Occipital lobe (tissue), 2 donors: ENCODE measurements around the gene PLAC1. TPM values are rescaled to one million over a fixed set of nuclear protein-coding genes. Genes with fewer than 3 reads are reported as not detected.

ENCODE experiments used
- DNase-seq: peaks from one replicate; lab custom pipeline; 2025; lab: John Stamatoyannopoulos, UW
- total RNA-seq: library from RNA; depleted of rRNA; stranded (reverse); fragments of >200 nt; gene quantifications from one replicate; pipeline ENCODE4 v1.2.3, GENCODE V29; 2014

Gene PLAC1
- total RNA-seq, 1 donor from 2014 or later = not detected

DNA sequence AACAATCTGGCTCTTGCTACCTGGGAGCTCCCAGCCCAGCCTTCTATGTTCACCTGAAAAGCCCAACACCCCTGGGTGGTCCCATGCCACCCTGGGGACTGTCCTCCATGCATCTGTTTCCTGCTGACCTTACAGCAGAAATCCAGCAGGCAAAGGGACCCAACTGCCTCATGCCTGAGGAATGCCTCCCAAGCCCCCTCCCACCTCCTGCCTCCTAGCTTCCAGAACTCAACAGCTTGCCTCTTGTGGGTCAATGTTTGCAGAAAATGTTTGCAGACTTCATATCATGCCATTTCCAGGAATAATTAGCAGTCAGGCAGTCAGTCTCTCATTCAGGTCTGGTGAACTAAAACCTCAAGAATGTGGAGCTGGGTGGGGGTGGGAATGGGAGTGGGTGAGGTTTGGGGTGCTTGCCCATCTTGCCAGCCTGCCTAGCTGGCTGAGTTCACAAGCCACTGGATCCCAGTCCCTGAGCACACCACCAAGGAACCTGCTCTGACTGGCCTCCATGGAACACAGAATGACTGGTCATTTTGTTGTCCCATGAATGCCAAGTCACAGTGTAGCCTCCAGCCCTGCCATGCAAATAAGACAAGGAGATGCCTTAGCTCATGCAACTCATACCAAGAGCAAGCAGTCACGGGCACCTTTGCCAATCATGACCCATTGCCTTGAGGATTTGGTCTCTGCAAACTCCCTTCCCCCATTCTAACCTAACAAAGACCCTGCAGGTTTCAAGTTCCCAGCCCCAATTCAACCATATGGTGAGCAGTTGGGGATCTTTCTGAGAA is 12.1 kb upstream of the PLAC1 start:
- DNase-seq = no peak

DNA sequence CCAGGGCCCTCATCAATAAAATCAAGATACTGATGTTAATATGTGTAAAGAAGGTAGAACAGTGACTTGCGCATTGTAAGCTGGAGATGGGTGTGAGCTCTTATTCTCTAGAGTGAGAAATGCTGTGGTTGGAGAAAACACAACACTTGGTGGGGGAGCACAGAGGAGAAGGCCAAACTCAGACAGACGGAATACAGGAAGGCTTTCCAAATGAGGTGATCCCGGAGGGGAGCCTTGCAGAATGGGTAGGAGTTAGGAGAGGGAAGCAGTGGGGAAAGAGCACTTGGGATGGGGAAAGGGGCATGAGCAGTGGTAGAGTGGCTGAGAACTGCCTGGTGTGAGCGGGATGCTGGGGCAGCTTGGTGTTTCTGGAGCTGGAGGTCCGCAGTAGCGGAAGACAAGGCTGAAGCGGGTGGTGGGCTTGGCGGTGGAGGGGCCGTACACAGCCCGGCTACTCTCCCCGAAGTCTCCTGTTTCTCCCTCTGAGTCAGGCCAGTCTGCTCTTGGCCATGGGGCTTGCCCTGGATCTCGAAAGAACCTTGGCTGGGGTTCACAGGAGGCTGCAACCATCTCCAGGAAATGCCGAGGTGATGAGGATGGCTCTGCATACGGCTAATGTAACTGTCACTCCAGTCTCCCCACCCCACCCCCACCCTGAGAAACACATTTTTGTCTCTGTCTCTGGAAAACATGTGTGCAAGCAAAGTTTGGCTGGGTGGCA is 11.3 kb upstream of the PLAC1 start:
- DNase-seq = no peak

DNA sequence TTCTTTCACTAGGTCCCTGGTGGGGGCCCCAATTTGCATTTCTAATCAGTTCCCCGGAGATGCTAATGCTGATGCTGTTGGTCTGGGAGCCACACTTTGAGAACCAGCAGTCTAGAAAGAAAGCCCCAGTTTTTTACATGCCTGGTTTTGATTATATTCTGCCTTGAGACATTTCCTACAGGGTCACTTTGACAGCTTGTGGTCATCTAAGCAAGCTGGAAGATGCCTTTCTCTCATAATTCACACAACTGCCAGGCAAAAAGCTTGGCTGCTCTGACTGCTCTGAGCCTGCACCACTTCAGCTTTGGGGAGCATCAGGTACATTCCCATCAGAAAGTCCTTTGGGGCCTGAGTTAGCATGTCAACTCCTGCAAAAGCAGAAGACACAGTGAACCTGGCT is 5.9 kb upstream of the PLAC1 start:
- no peak for DNase-seq

DNA sequence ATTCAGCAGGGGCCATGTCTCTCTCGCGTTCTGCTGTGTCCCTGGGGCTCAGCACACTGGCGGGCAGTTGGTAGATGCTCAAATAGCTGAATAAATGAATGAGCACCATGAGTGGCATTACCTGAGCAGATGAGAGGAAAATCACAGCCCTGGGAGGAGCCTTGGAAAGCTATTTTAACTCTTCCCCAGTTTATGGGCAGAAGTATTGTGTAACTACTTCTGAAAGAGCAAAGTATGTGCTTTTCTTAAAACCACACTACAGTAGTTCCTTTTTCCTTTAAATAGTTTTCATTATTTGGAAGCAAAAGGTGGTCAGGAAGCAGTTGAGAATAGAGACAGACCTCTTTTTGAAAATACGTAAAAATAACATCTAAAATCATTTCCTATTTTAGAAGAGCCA is 3.0 kb upstream of the PLAC1 start:
- no peak for DNase-seq

DNA sequence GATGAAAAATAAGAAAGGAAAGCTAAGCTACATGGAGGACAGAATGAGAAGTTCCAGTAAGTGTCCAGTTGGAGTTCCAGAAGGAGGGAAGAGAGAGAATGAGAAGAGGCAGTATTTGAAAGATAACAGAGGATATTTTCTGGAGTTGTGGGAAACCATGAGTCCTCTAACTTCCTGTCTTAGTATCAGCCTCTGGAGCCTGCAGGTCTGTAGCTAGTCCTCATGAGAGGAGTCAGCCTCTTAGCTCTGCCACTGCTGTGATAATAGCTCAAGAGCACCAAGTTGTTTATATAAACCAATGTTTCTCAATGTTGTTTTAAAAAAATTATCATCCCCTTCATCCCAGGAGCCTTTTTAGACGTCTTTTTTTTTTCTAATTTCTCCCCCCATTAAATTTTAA is 2.4 kb upstream of the PLAC1 start:
- DNase-seq = no peak

DNA sequence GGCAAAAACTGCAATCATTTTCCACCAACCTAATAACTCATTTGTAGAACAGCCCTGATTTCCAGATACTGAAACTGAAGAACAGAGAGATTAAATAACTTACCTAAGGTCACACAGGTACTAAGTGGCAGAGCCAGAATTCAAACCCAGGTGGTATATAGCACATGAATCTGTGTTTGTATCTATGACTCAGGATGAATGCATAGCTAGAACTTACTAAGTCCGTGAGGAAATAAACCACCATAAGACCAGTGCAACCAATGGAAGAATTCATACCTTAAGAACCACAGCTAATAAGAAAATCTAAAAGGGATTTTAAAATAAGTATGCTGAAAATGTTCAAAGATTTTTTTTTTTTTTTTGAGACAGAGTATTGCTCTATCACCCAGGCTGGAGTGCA is 1.5 kb upstream of the PLAC1 start:
- DNase-seq = no peak

DNA sequence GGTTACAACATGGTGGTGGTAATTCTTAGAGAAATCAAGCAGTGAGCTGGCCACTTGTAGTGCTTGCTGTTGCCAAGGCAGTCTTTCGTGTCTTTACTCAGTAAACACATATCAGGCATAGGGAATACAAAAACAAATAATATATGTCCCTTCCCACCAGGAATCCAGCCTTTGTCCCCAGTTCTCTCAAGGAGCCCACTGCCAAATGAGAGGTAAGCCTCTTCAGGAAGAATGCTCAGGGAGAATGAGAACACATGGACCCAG is 421 bp upstream of the PLAC1 start:
- DNase-seq = no peak

DNA sequence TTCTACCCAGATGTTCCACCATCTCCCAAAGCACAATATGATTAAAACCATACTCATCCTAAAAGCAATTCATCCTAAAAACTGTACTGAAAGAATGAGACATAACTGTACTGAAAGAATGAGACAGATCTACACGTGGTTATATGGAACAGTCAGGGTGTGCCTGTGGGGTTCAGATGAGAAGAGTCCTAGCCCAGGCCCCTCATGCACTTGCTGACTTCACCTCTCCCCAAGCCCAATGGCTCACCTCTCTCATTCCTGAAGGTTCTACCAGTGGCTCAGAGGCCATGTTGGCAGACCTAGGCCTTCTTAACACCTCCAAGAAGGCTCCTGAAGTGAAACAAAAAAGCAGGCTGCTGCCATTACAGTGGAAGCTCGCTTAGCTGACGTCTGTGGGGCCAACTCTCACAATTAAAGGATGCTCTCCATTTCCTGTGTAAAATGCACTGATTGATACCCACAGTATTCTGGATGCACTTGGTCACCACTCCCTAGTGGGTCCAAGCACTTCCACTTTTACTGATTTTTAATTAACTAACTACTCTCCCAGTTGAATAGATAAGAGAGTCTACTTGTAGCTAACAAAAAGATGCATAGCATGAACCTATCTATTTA is 3.8 kb downstream of the PLAC1 start:
- DNase-seq = no peak

DNA sequence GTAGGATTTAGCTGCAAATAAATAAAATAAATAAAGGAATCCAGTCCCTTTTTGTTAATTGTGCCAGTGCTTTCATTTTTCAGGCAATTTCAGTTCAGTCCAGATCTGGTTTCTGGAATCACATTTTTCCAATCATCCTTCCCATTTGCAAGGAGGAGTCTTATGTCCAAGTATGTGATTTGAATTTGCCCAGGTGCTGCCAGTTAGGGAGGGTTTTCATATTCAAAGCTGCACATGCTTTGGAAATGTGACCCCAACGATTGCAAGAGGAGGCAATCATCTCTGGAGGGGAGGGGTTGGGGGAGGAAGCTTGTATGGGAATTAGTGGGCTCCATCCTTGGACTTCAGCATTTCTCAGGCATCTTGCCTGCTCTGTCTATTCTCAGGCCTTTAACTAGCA is 4.4 kb downstream of the PLAC1 start:
- DNase-seq = no peak

DNA sequence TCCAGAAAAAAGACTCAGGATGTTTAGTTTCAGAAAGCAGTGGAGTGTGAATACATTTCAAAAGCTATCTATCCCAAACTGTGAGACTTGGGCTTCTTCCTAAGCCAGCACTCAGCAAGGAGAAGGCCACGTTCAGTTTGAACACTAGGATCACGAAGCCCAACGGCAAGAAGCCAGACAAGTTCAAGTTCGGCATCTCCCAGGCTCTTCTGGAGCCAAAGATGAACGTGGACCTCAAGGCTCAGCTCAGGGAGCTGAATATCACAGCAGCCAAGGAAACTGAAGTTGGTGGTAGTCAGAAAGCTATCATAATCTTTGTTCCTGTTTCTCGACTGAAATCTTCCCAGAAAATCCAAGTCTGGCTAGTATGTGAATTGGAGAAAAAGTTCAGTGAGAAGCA is 7.6 kb downstream of the PLAC1 start:
- DNase-seq = no peak

DNA sequence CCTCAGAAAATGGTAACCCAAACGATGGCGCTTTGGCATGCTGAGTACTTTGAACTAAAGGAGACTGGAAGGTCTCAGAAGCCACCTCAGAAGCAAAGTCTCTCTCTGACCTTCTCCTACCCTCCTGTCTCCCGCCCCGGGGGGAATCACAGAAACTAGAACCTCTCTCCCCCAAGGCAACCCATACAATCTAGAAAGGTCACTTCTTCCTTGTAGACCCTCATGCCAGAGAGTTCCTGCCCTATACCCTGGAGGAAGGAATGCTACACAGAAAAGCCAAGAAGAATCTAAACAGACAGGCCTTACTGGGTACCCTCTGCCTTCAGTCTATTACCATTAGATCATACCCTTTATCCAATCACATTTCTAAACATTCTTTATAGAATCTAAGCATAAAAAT is 8.5 kb downstream of the PLAC1 start:
- no peak for DNase-seq

DNA sequence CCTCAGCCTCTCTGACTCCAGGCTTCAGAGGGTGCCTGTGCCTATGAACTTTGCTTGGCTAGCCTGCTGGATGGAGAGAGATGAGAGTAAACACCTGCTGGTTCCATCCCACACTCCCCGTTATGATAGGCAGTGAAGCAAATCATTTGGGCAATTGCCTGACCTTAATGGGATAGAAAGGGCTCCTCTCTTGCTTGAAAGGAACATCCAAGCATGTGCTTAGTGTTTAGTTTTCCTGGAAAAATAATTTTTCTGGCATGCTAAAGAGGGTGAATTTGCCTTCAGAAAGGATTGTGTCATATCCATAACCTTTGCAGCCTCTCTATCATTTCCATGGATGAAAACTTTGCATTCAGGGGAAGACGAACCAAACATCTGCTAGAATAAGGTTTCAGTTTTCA is 10.8 kb downstream of the PLAC1 start:
- no peak for DNase-seq

DNA sequence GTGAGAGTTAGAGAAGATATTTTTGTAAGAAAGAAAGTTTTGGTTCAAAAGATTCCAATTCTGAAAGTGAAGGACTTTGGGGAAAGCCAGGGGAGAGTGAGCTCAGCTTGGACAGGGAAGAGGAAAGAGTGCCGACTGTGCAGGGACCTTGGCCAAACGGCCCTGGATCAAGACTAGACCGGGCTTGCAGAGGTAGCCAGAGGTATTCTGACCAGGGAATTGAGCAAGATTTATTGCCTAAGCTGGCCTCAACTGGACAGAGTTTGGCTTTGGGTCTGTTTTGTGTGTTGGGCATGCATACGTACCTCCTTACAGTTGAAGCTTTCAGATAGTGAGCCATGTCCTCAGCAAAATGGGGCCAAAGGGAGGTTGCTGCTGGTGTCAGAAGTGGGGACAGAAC is 11.6 kb downstream of the PLAC1 start:
- DNase-seq = no peak

DNA sequence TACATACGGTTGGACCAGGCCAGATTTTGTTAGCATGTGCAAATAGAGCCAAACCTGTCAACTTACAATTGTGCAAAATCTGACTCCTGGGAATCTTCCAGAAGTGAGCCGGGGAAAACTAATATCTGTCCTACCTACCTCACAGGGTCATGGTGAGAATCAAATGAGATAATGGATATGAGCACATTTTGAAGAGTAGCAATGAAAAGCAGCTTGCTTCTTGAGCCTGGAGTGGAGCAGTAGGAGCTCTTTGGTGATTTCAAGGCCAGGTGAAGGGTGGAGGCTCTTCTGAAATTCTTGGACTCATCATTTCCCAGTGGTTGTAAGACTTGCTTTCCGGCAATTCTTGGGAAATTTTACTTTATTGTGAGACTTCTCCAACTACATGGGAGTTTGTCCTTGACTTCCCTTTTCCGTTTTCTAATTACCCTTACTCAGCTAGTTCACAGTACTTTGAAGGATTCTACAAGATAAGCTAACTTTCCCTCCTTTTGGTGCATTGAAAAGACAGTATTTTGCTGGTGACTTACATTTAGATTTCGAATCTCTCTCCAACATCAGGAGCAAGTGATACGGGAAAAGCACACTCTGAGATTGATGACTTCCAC is 12.2 kb downstream of the PLAC1 start:
- DNase-seq = no peak

DNA sequence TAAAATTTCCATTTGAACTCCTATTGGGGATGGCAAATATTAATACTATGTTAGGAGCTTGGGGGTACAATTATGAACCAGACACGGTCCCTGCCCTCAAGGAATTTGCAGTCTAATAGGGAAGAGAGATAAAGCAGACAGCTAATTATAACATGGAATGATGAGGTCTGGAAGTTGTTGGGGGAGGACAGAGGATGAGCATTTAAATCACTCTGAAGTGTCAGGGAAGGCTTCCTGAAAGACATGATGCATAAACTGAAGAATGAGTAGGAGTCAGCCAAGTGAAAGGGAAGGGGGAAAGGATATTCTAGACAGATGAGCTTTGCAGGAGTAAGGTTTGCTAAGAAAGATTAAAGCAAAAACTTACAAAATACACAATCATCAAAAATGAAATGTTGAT is 15.9 kb downstream of the PLAC1 start:
- no peak for DNase-seq

DNA sequence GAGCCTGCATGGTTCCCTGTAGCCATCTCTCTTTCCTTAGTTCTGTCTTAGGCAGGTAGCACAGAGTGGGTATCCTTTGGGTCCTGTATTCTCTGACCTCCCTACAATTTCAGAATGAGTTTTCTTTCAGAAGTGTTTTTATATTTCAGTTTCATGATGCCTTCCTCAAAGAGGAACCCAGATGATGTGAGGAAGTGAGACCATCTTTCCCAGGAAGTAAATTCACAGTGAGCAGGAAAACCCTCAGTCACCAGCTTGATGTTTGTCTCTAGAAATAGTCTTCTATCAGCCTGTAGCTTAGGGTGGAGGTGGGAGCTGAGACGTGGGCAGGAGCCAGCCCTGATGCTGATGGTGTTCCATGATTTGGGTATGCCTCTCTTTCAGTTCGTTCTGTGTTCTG is 16.9 kb downstream of the PLAC1 start:
- DNase-seq = no peak

DNA sequence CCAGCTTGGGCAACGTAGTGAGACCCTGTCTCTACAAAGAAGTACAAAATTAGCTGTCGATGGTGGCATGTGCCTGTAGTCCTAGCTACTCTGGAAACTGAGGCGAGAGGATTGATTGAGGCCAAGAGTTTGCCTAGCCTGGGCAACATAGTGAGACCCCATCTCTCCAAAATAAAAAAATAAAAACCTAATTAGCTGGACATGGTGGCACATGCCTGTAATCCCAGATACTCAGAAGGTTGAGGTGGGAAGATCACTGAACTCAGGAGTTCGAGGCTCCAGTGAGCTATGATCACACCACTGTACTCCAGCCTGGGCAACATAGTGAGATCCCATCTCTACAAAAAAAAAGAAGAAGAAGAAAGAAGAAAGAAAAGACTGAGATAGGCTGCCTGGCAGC is 17.4 kb downstream of the PLAC1 start:
- no peak for DNase-seq

DNA sequence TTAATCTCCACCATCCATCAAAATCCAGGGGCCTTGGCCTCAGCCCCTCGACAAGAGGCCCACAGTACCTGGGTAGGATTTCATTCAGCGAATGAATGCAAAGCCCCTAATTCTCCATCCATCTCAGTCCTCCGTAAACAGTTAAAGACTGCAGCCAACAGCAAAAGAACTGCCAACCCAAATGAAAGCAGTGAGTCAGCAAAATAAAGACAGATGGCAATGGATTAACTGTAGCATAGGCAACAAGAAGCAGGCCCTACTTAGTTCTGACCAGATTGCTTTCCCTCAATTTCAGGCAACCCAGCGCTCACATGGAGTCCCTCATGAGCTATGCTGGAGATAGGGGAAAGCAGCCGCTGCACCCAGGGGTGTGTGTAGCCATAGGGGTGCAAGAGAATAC is 21.4 kb downstream of the PLAC1 start:
- no peak for DNase-seq

DNA sequence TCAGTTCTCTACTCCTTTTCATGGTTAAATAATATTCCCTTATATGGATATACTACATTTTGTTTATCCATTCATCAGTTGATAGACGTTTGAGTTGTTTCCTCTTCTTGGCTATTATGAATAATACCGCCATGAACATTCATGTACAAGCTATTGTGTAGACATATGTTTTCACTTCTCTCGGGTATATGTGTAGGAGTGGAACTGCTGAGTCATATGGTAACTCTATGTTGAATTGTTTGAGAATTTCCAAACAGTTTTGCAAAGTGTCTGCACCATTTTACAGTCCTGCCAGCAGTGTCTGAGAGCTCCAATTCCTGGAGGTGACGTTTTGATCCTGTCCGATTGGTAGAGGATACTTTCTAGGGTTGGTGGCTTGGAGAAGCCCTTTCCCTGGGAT is 23.6 kb downstream of the PLAC1 start:
- DNase-seq = no peak

DNA sequence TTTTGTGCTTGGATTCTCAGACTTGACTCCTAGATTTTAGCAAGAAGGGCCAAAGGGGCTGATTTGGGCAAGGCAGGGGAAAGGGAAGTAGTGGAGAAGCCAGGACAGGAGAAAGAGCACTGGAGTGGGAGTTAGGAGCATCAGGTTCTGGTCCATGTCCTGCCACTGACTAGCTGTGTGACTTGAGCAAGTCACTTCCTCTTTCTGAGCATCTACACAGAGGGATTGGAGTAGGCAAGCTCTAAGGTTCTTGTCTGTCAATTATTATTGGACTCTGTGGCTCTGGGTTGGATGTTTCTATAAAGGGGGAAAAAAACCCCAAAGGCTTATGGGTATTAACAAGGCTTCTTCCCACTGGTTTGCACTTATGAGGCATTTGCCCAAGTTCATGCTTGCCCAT is 24.4 kb downstream of the PLAC1 start:
- DNase-seq = no peak

DNA sequence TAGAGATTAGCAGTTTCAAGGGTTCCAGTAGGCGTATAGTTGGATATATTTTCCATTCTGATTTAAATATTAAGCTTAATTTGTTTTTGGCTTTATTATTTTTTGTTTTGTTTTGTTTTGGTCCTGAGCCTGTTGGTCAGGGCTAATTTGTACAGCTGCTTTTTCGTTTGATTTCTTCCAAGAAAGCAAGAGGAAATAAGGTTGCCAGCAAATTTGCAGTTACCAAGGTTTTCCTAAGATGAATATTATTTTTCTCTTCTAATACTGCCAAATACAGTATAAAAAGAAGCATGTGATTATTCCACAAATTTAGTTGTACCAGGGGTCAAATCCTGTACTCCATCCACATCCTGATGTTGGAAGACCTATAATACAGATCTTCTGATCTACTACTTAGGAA is 24.9 kb downstream of the PLAC1 start:
- no peak for DNase-seq

DNA sequence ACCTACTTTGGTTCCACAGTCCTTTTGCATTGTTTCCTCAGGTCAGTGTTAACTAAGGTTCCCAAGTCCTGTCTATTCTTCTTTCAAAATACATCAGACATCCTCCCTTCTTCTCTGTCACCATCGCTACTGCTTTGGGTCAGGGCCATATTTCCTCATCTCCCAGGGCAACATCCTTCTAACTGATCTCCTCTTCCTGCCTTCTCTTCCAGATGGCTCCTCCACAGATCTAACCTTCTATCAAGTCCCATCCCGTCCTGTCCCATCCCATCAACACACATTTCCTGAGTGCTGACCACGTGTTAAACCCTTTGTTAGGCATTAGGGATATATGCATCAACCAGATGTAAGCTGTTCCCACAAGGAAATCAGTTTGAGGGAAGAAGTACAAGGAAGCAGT is 25.9 kb downstream of the PLAC1 start:
- DNase-seq = no peak
